K562 (cell line): ENCODE results near the gene SMU1.

Experiments used
- CBX5 ChIP-seq: IDR thresholded peaks from 2 replicates; pipeline ENCODE4 v1.6.1; 2014; ENCODE audit warnings: low read depth, borderline replicate concordance
- CHAMP1 ChIP-seq: fragments of 450-650 bp; IDR thresholded peaks from 2 replicates; pipeline ENCODE4 v1.6.1; 2016; ENCODE audit warnings: mild to moderate bottlenecking
- E2F5 ChIP-seq: sonication (generic); formaldehyde crosslinking; IDR thresholded peaks from 2 replicates; pipeline ENCODE4 v1.8.0; 2022; ENCODE audit warnings: mild to moderate bottlenecking, missing genetic modification reagents
- GTF2F1 ChIP-seq: IDR thresholded peaks from 2 replicates; pipeline ENCODE4 v1.6.1; 2011; ENCODE audit warnings: low read depth, low read length, improper control_type of control experiment
- MAFK ChIP-seq: IDR thresholded peaks from 2 replicates; pipeline ENCODE4 v1.6.1; 2011; ENCODE audit warnings: low read length, improper control_type of control experiment
- SP2 ChIP-seq: IDR thresholded peaks from 2 replicates; pipeline ENCODE4 v1.6.1; 2011; ENCODE audit warnings: mild to moderate bottlenecking, low read depth, low read length, moderate library complexity; ENCODE audit not compliant: poor library complexity, severe bottlenecking; ENCODE audit errors: extremely low read depth

GRCh38 chr9:33049680-33050361, 26.7 kb downstream of the SMU1 start:
- no peak for TF ChIP-seq GTF2F1
- TF ChIP-seq E2F5 (CRISPR knock-in tag) = no peak
- no peak for TF ChIP-seq CHAMP1
- no peak for TF ChIP-seq MAFK
- TF ChIP-seq SP2 = no peak
- TF ChIP-seq CBX5 = no peak
